HG03095 (cell line): ENCODE measurements around the gene TPRA1.

Experiments
- ATAC-seq: cut with Tn5 transposase; IDR thresholded peaks from one replicate; pipeline ENCODE4 v1.9.1; 2021; ENCODE audit warnings: moderate library complexity; ENCODE audit not compliant: unreplicated experiment

TPRA1 gene

GRCh38 chr3:127590593-127591465 is at the start of gene TPRA1:
Gene TPRA1, minus strand, starts transcription at chr3:127590733. Its CDS starts 10,587 bp downstream, at chr3:127580146.
- peak; percentile 64 for ATAC-seq

DNA sequence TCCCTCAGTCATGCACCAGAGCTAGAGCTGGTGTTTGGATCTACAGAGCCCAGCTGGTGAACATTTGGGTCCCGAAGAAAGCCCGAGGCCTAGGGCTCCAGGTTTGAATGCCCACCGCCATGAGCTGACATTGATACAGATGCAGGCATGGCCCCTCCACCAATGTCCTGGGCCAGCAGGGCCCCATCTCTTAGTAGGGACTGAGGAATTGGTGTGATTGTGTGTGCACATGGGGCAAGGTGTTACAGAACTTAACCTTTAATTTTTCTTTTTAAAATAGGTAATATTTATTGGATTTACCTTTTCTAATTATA is 49.5 kb upstream of the TPRA1 start:
- ATAC-seq = no peak

DNA sequence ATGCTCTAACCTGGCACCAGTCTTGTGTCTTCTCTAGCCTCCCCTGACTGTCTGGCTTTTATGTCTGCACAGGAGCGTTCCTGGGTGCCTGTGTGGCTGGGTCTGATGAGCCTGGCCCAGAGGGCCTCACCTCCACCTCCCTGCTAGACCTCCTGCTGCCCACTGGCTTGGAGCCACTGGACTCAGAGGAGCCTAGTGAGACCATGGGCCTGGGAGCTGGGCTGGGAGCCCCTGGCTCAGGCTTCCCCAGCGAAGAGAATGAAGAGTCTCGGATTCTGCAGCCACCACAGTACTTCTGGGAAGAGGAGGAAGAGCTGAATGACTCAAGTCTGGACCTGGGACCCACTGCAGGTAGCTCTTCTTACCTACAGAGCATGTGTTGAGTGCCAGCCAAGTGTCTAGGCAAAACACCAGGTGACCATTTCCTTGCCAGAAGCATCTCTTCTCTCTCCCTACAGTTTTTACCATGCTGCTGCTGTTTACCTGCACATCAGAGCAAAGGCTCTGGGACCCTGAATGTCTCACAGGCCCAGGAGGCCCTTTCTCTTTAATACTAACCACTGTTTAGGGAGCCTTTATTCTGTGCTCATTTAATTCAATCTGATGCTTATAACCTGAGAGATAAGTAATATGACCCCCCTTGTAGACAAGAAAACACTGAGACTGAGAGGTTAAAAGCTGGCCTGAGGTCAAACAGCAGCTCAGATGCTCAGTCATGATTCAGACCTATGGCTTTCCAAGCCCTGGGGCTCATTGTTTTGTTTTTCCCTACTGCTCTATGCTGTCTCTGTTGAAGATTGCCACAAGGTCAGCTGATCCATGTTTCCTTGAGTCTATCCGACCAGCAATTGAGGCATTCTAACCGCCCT is 48.9 kb upstream of the TPRA1 start:
- ATAC-seq = no peak

DNA sequence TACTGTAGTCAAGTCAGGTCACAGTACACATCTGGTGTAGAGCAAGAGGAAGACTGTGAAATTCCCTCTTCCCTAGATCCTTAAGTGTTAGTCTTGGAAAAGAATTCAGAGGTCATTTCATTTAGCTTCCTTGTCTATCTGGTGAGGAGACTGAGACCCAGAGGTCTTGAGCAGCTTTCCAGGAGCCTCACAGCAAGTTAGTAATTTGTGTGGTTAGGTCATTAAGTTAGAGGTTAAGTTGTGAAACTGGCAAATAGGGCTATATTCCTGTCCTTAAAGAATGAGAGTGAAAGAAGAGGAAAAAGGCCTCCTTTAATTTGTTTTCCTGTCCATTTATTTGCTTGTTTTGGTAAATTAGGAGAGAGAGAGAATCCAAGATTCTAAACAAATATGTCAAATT is 47.4 kb upstream of the TPRA1 start:
- ATAC-seq = no peak

DNA sequence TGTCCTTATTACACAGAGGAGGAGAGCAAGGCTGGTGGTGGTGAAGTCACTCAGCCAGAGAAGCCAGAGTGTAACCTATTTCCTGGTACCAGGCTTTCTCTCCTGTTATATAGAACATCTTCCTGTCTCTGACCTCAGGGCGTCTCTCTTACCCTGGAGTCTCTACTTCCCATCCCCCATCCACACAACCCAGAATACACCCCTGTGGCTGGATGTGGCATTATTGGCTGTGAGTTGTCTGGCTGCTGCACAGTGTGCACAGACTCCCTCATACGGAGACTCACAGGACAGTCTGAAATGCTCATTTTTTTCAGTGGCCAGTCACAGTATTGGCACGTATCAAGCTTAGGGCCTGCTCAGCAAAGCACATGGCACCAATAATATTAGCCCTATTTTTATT is 47.0 kb upstream of the TPRA1 start:
- no peak for ATAC-seq

GRCh38 chr3:127634653-127635052 is 44.1 kb upstream of the TPRA1 start:
- ATAC-seq = no peak

DNA sequence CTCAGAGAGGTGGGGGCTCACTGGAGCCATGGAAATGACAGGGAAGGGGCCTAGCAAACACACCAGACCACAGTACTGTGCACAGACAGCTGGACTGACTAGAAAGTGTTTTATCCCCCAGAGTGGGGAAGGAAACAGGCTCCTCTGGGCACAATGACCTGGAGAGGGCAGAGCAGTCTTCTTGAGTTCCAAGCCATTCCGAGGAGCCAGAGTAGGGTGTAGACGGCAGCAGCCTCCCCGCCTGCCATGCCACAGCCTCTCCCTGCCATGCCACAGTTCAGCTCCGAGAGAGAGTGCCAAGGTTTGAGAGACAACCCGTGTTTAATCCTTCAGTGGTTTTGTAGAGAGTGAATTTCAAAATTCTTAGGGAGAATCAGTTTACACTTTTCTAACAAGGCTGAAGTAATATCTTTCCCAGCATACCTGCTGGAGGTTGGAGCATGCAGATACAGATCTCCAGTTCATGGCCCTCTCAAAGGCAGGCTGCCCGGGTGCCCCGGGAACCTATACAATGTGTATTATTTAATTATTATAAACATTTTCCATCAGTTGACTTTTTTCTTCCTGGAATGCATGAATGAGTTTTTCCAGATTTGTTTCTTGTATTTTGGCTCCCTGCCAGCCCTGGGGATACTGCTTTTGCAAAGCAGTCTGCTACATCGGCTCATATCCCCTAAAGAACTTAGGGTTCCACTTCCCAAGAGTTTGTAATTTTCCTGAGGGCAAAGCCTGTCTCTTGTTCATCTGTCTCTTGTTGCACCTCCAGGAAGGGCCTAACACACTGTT is 41.7 kb upstream of the TPRA1 start:
- no peak for ATAC-seq

GRCh38 chr3:127630811-127631714 is 40.5 kb upstream of the TPRA1 start:
- no peak for ATAC-seq

GRCh38 chr3:127629467-127630403 is 39.2 kb upstream of the TPRA1 start:
- no peak for ATAC-seq

DNA sequence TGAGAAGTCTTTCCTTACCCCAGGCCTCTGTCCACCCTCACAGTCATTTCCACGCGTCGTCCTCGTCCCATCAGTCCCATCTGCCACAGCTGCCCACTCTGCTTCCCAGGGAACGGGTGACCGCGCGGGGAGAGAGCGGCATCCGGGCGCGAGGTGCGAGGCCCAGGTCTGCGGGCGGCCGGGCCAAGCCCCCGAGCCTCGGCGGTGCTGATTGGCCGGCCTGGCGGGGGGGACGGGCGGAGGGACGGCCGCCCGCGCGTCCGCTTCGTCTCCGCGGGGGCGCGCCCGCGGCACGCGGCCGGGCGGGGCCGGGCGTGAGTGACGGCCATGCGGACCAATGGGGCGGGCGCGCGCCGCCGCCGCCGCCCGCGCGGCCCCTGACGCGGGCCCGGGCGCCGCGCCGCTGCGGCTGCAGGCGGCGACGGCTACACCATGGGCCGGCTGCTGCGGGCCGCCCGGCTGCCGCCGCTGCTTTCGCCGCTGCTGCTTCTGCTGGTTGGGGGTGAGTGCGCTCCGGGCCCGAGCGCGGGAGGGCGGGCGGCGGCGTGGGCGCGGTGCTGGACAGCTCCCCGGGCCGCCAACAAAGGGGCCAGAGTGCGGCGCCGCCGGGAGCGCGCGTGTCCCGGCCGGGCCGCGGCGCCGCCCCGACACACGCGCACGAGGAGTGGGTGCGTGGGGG is 38.4 kb upstream of the TPRA1 start, which contains the start of gene PODXL2:
Gene PODXL2, plus strand, starts transcription at position 398 of the 679 bp plus-strand sequence. Its CDS starts 35 bp downstream, at position 433.
- ATAC-seq = peak; percentile 62

- no peak for ATAC-seq
Measured at GRCh38 chr3:127628426-127628787, 37.9 kb upstream of the TPRA1 start.

- ATAC-seq = no peak
Measured at GRCh38 chr3:127625821-127626220, 35.3 kb upstream of the TPRA1 start.

GRCh38 chr3:127624063-127624462 is 33.5 kb upstream of the TPRA1 start:
- ATAC-seq = no peak

GRCh38 chr3:127622772-127623576 is 32.4 kb upstream of the TPRA1 start:
- no peak for ATAC-seq

DNA sequence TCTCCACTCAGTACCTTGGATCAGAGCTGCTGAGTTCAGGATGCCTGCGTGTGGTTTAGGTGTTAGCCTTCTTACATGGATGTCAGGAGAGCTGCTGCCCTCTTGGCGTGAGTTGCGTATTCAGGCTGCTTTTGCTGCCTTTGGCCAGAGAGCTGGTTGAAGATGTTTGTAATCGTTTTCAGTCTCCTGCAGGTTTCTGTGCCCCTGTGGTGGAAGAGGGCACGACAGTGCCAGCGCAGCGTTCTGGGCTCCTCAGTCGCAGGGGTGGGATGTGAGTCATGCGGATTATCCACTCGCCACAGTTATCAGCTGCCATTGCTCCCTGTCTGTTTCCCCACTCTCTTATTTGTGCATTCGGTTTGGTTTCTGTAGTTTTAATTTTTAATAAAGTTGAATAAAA is 31.5 kb upstream of the TPRA1 start:
- ATAC-seq = no peak

GRCh38 chr3:127620637-127621375 is 30.3 kb upstream of the TPRA1 start:
- ATAC-seq = no peak

- ATAC-seq = no peak
Measured at GRCh38 chr3:127618891-127619290, 28.4 kb upstream of the TPRA1 start.
